Activated T-helper 17 cell treated with anti-CD3 and anti-CD28 coated beads, Interleukin-2, amount 50 U/mL, for 72 hours (primary cell): ENCODE measurements around the gene PTN. TPM values are rescaled to one million over a fixed set of nuclear protein-coding genes. Genes with fewer than 3 reads are reported as not detected.
"Not testable (repeated sequence)": the region's sequence is repeated elsewhere in the genome, so short reads cannot be mapped to it uniquely, and the experiment has no call there.

Experiments
- ATAC-seq: fragments of 150-1000 bp; cut with Tn5 transposase; replicated peaks from 2 replicates; pipeline ENCODE4 v1.10.0; 2021; ENCODE audit warnings: mild to moderate bottlenecking, moderate library complexity
- H3K27ac Mint-ChIP-seq: one replicate; pipeline ENCODE4 v1.8.0; 2022; ENCODE audit warnings: mixed read lengths
- H3K27me3 Mint-ChIP-seq: one replicate; pipeline ENCODE4 v1.8.0; 2022; ENCODE audit warnings: mixed read lengths
- H3K36me3 Mint-ChIP-seq: one replicate; pipeline ENCODE4 v1.8.0; 2022; ENCODE audit warnings: low read depth, mild to moderate bottlenecking, mixed read lengths
- H3K4me1 Mint-ChIP-seq: one replicate; pipeline ENCODE4 v1.8.0; 2022; ENCODE audit warnings: mixed read lengths
- H3K4me3 Mint-ChIP-seq: one replicate; pipeline ENCODE4 v1.8.0; 2022; ENCODE audit warnings: mild to moderate bottlenecking, mixed read lengths
- H3K9me3 Mint-ChIP-seq: one replicate; pipeline ENCODE4 v1.8.0; 2022; ENCODE audit warnings: mixed read lengths
- total RNA-seq, 2 donors: library from RNA; stranded (reverse); gene quantifications; one replicate each; pipeline ENCODE4 v1.2.3, GENCODE V29; 2022

Gene PTN
- total RNA-seq, 2 donors from 2014 or later: 0.37 TPM; not detected in 1

DNA sequence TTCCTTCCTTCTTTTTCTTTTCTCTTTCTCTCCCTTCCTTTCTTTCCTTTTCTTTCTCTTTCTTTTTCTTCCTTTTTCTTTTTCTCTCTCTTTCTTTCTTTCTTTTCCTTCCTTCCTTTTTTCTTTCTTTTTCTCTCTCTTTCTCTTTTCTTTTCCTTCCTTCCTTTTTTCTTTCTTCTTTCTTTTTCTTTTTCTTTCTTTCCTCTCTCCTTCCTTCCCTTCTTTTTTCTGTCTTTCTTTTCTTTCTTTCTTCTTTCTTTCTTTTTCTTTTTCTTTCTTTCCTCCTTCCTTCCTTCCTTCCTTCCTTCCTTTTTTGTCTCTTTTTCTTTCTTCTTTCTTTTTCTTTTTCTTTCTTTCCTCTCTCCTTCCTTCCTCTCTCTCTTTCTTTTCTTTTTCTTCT is 136.8 kb downstream of the PTN start:
- ATAC-seq: no peak
- H3K4me1 Mint-ChIP-seq: no peaks in the 10 kb centered on the region
- no peak overlapping the region for H3K27ac Mint-ChIP-seq
- H3K4me3 Mint-ChIP-seq: no peak overlapping the region
- H3K9me3 Mint-ChIP-seq: peaks cover 8% of the 10 kb centered on the region
- no peaks in the 10 kb centered on the region for H3K27me3 Mint-ChIP-seq
- H3K36me3 Mint-ChIP-seq: no peaks in the 10 kb centered on the region

DNA sequence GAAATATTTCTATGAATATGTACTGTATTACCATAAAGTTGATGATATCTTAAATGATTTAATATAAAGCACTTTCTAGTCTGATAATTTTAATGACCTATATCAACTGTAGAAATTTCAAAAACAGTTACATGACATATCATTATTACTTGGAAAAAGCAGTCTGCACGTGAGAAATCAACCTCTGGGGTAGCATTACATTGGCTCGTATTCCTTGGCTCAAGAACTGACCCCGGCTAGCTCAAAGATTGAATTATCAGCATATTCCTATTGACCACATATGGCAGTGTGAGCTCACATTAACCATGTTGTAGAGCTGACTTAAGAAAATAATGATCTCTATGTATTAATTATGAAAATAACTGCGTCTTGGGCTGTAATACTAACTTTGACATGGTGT is 139.3 kb downstream of the PTN start:
- no peak for ATAC-seq
- H3K27me3 Mint-ChIP-seq: no peaks in the 10 kb centered on the region
- H3K9me3 Mint-ChIP-seq: peaks cover 8% of the 10 kb centered on the region
- H3K27ac Mint-ChIP-seq: no peak overlapping the region
- no peaks in the 10 kb centered on the region for H3K4me1 Mint-ChIP-seq
- no peaks in the 10 kb centered on the region for H3K36me3 Mint-ChIP-seq
- no peak overlapping the region for H3K4me3 Mint-ChIP-seq

DNA sequence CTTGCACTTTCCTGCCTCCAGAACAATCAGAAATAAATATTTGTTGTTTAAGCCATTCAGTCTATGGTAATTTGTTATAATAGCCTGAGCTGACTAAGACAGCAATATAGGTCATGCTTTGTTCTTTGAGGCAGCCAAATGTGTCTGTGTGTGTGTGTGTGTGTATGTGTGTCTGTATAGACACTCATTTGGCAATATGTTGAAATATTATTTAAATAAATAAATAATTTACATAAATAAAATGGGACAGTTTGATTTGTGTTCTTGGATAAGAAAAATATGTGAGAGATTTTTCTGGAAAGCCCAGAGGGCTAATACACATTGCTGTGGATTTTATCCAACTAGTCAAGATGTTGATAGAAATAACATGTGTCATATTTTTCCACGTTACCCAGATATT is 140.2 kb downstream of the PTN start:
- peaks cover 8% of the 10 kb centered on the region for H3K9me3 Mint-ChIP-seq
- ATAC-seq: no peak
- H3K27me3 Mint-ChIP-seq: no peaks in the 10 kb centered on the region
- no peaks in the 10 kb centered on the region for H3K36me3 Mint-ChIP-seq
- no peak overlapping the region for H3K4me3 Mint-ChIP-seq
- no peaks in the 10 kb centered on the region for H3K4me1 Mint-ChIP-seq
- no peak overlapping the region for H3K27ac Mint-ChIP-seq

DNA sequence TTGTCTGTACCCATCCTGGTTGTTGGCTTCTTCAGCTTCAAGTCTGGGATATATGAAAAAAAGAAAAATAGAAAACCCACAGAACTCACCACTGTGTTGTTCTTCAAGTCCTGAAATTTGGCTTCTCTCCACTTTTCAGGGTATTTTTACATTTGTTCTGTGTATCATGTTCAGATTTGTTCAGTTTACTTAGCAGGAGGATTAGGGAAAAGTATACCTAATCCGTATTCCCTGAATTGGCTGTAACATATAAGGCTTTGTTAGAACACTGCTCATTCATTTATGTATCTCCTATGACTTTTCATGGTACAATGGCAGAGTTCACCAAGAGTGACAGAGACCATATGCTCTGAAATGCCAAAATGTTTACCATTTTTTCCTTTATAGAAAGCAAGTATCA is 146.9 kb downstream of the PTN start:
- no peaks in the 10 kb centered on the region for H3K27me3 Mint-ChIP-seq
- H3K27ac Mint-ChIP-seq: no peak overlapping the region
- H3K9me3 Mint-ChIP-seq: no peaks in the 10 kb centered on the region
- H3K4me3 Mint-ChIP-seq: no peak overlapping the region
- no peaks in the 10 kb centered on the region for H3K4me1 Mint-ChIP-seq
- no peaks in the 10 kb centered on the region for H3K36me3 Mint-ChIP-seq
- ATAC-seq: no peak

DNA sequence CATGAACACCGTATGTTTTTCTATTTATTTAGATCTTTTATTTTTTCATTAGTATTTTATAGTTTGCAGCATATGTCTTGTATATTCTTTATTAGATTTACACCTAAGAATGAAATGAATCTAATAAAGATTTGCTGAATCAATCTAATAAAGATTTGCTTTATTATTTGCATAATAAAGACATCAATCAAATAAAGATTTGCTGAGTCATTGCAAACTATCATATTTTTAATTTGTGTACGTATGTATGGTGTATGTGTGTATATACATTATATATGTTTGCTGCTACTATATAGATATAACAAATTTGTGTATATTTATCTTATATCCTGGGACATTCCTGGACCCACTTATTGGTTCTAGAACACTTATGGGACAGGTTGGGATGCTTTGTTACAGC is 147.5 kb downstream of the PTN start:
- Mint-ChIP-seq H3K4me3 (no peak overlapping the region), H3K27ac (no peak overlapping the region), H3K9me3 (no peaks in the 10 kb centered on the region), H3K27me3 (no peaks in the 10 kb centered on the region), H3K36me3 (no peaks in the 10 kb centered on the region), H3K4me1 (no peaks in the 10 kb centered on the region)
- no peak for ATAC-seq

DNA sequence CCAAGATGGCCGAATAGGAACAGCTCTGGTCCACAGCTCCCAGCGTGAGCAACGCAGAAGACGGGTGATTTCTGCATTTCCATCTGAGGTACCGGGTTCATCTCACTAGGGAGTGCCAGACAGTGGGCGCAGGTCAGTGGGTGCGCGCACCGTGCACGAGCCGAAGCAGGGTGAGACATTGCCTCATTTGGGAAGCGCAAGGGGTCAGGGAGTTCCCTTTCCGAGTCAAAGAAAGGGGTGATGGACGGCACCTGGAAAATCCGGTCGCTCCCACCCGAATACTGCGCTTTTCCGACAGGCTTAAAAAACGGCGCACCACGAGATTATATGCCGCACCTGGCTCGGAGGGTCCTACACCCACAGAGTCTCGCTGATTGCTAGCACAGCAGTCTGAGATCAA is 161.9 kb downstream of the PTN start:
- H3K9me3 Mint-ChIP-seq, H3K36me3 Mint-ChIP-seq, ATAC-seq, H3K4me1 Mint-ChIP-seq, H3K27ac Mint-ChIP-seq, H3K4me3 Mint-ChIP-seq, H3K27me3 Mint-ChIP-seq: not testable (repeated sequence)
